ENCODE data around the gene RAB3C. TPM values are rescaled to one million over a fixed set of nuclear protein-coding genes. Genes with fewer than 3 reads are reported as not detected.

The RAB3C gene
- total RNA-seq, 1 donor from 2014 or later = not detected

- Mint-ChIP-seq H3K36me3 (ENCODE audit: low read depth) (no peaks in the 10 kb centered on the region), H3K4me1 (ENCODE audit: low read depth) (peaks cover 30% of the 10 kb centered on the region), H3K27ac (ENCODE audit: unreplicated experiment) (no peak overlapping the region), H3K9me3 (ENCODE audit: low read depth) (no peaks in the 10 kb centered on the region), H3K4me3 (ENCODE audit: unreplicated experiment) (no peak overlapping the region), H3K27me3 (ENCODE audit: low read depth) (no peaks in the 10 kb centered on the region)
- TF ChIP-seq CTCF (IDR thresholded peaks at IDR 0.05) = no peak
- no peak for DNase-seq (ENCODE audit: low spot score)
Observed at GRCh38 chr5:58890265-58890664, 307.4 kb downstream of the RAB3C start.

DNA sequence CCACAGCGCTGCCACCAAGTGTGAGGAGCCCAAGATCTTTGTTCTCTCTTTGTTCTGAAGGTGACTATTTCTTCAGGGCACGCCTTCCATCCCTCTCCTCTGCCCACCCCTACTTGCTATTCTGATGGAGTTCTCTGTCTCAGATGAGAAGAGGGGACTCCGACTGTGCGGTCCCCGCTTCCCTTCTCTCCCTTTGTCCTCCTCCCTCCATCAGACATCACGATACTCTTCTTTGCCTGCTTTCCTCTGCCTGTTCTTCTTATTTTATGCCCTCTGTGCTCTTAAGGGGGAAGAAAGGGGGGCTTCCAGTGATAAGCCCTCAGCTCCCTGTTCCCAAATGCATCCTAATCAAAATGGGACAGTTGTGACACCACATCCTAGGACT is 307.8 kb downstream of the RAB3C start:
- no peak overlapping the region for H3K4me3 Mint-ChIP-seq (ENCODE audit: unreplicated experiment)
- TF ChIP-seq CTCF (IDR thresholded peaks at IDR 0.05) = no peak
- H3K27me3 Mint-ChIP-seq (ENCODE audit: low read depth) = no peaks in the 10 kb centered on the region
- no peaks in the 10 kb centered on the region for H3K9me3 Mint-ChIP-seq (ENCODE audit: low read depth)
- H3K4me1 Mint-ChIP-seq (ENCODE audit: low read depth) = peaks cover 30% of the 10 kb centered on the region
- DNase-seq (ENCODE audit: low spot score) = no peak
- peak overlapping the region; percentile 96 for H3K27ac Mint-ChIP-seq (ENCODE audit: unreplicated experiment)
- H3K36me3 Mint-ChIP-seq (ENCODE audit: low read depth) = no peaks in the 10 kb centered on the region

DNA sequence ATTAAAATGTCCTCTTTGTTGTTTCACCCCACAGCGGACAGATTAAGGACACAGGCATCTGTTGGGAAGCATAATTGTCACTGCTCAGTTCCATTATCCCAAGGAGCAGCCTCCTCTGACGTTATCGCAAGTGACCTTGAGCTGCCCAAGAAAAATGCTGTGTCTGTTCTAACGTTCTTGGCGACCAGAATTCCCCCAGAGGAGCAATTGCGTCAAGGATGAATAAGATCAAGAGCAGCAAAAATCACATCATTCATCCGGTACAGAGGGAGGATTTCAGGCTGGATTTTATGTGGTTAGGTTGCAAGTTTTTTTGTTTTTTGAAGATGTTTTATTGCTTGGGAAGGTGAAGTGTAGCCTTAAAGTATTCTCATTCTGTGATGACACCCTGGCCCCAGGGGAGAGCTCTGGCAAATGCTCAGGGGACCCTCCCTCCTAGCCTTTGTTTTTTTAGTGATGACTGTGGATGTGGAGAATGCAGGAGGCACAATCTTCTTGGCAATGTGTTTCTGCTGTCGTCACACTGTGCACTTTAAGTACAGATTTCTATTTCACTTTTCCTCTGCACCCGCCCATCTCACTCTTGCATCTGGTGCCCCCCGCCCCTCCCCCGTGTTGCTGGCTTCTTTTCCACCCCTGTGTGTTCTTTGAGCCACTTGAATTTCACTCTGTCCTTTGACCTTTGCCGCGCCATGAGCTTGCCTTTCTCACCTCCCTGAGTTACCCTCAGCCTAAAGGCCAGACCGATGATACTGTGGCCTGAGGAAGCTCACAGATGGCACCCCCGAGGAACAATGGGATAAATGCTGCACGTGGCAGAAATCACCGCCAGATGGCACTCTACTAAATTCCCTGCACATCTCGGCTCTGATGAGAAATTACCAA is 308.5 kb downstream of the RAB3C start:
- H3K36me3 Mint-ChIP-seq (ENCODE audit: low read depth) = no peaks in the 10 kb centered on the region
- H3K4me1 Mint-ChIP-seq (ENCODE audit: low read depth) = peaks cover 24% of the 10 kb centered on the region
- H3K27ac Mint-ChIP-seq (ENCODE audit: unreplicated experiment) = peak overlapping the region; percentile 96
- peak; percentile 93 for TF ChIP-seq CTCF (IDR thresholded peaks at IDR 0.05)
- H3K27me3 Mint-ChIP-seq (ENCODE audit: low read depth) = no peaks in the 10 kb centered on the region
- peak overlapping the region; percentile 70 for H3K4me3 Mint-ChIP-seq (ENCODE audit: unreplicated experiment)
- no peaks in the 10 kb centered on the region for H3K9me3 Mint-ChIP-seq (ENCODE audit: low read depth)
- DNase-seq (ENCODE audit: low spot score) = no peak

DNA sequence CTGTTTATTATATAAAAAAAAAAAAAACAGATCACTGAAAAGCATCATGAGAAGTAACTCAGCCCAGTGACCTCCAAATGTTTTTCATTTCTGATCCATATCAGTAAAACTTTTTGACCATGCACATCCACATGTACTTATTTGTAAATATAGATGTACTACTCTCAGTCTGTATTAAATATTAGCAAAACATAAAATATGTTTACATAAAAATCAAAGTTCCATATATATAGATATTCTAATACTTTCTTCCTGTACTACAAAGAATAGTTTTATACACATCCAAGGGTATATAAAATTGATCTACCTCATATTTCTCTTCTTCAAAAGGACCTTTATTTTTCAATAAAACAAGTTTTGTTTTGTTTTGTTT is 309.1 kb downstream of the RAB3C start:
- H3K36me3 Mint-ChIP-seq (ENCODE audit: low read depth) = no peaks in the 10 kb centered on the region
- H3K4me3 Mint-ChIP-seq (ENCODE audit: unreplicated experiment) = peak overlapping the region; percentile 70
- no peaks in the 10 kb centered on the region for H3K9me3 Mint-ChIP-seq (ENCODE audit: low read depth)
- peak; percentile 37 for TF ChIP-seq CTCF (IDR thresholded peaks at IDR 0.05)
- no peak for DNase-seq (ENCODE audit: low spot score)
- peaks cover 19% of the 10 kb centered on the region for H3K4me1 Mint-ChIP-seq (ENCODE audit: low read depth)
- no peaks in the 10 kb centered on the region for H3K27me3 Mint-ChIP-seq (ENCODE audit: low read depth)
- no peak overlapping the region for H3K27ac Mint-ChIP-seq (ENCODE audit: unreplicated experiment)

GRCh38 chr5:58893551-58893950 is 310.7 kb downstream of the RAB3C start:
- Mint-ChIP-seq H3K27me3 (ENCODE audit: low read depth) (no peaks in the 10 kb centered on the region), H3K9me3 (ENCODE audit: low read depth) (no peaks in the 10 kb centered on the region), H3K4me1 (ENCODE audit: low read depth) (peaks cover 23% of the 10 kb centered on the region), H3K4me3 (ENCODE audit: unreplicated experiment) (no peak overlapping the region), H3K36me3 (ENCODE audit: low read depth) (no peaks in the 10 kb centered on the region), H3K27ac (ENCODE audit: unreplicated experiment) (no peak overlapping the region)
- no peak for TF ChIP-seq CTCF (IDR thresholded peaks at IDR 0.05)
- DNase-seq (ENCODE audit: low spot score) = no peak

Measured in chondrocyte (in vitro differentiated cells).